Adrenal gland (tissue), 5 donors: ENCODE measurements around the gene CCDC88B.

ENCODE experiments used
- POLR2A ChIP-seq, 2 donors: fragments of 450-650 bp; IDR thresholded peaks; one replicate each; pipeline ENCODE4 v1.6.1; 2017; ENCODE audit warnings: antibody characterized with exemption in 2 of 2, mild to moderate bottlenecking in 2 of 2, moderate library complexity in 1 of 2
- TF ChIP-seq, protein P1 (sequence below), 6 experiments: fragments of 450-650 bp in 4 of 6; fragments of 200-600 bp in 2 of 6; sonication (generic) in 1 of 6; IDR thresholded peaks; 1 replicate in 5 of 6; 2 replicates in 1 of 6; pipeline versions ENCODE4 v1.5.1 to v1.8.0; 2016 to 2021; ENCODE audit warnings: antibody characterized with exemption in 6 of 6, mild to moderate bottlenecking in 2 of 6, moderate library complexity in 1 of 6
- donor health status: DM: no; HTN: no; CAD: no.

DNA sequence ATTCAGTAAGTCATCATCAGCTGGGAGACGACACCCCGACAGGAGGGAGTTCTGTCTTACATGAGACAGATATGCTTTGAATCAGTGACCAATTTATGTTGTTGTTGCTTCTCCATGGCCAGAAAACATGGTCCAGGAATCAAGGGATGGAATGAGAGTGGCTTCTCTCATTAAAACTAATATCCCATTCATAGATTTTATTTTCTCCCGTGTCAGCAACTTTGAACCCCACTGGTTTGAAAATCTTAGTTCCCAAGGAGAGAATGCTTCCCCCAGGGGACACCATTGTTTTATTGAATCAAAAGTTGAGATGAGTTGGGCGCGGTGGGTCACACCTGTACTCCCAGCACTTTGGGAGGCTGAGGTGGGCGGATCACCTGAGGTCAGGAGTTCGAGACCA is 61.8 kb downstream of the CCDC88B start:
- no peak for TF ChIP-seq POLR2A (IDR thresholded peaks at IDR 0.05)
- TF ChIP-seq, protein P1, sequence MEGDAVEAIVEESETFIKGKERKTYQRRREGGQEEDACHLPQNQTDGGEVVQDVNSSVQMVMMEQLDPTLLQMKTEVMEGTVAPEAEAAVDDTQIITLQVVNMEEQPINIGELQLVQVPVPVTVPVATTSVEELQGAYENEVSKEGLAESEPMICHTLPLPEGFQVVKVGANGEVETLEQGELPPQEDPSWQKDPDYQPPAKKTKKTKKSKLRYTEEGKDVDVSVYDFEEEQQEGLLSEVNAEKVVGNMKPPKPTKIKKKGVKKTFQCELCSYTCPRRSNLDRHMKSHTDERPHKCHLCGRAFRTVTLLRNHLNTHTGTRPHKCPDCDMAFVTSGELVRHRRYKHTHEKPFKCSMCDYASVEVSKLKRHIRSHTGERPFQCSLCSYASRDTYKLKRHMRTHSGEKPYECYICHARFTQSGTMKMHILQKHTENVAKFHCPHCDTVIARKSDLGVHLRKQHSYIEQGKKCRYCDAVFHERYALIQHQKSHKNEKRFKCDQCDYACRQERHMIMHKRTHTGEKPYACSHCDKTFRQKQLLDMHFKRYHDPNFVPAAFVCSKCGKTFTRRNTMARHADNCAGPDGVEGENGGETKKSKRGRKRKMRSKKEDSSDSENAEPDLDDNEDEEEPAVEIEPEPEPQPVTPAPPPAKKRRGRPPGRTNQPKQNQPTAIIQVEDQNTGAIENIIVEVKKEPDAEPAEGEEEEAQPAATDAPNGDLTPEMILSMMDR (IDR thresholded peaks at IDR 0.05): no peak
